BE2C (cell line): ENCODE results near the gene FOLR1.
"Not testable (repeated sequence)": the region's sequence is repeated elsewhere in the genome, so short reads cannot be mapped to it uniquely, and the experiment has no call there.

Source experiments
- DNase-seq: peaks from one replicate; pipeline ENCODE4 v3.0.0-alpha.2; 2020
- H3K27me3 ChIP-seq: fragments of 250-450 bp; sonication (Bioruptor Pico); 2 replicates; pipeline ENCODE4 v1.5.1; 2020; ENCODE audit warnings: mild to moderate bottlenecking
- H3K36me3 ChIP-seq: fragments of 250-450 bp; sonication (Bioruptor Pico); 2 replicates; pipeline ENCODE4 v1.5.1; 2020; ENCODE audit warnings: mild to moderate bottlenecking
- H3K4me1 ChIP-seq: fragments of 250-450 bp; sonication (Bioruptor Pico); 2 replicates; pipeline ENCODE4 v1.5.1; 2020
- H3K4me3 ChIP-seq: 2 replicates; pipeline ENCODE4 v1.5.1; 2011; ENCODE audit warnings: low read depth, low read length
- H3K9me3 ChIP-seq: fragments of 250-450 bp; sonication (Bioruptor Pico); 2 replicates; pipeline ENCODE4 v1.5.1; 2020
- TF ChIP-seq, protein P1 (sequence below): IDR thresholded peaks from 2 replicates; pipeline ENCODE4 v1.5.1; 2012; ENCODE audit warnings: mild to moderate bottlenecking, low read depth, low read length

FOLR1 gene

DNA sequence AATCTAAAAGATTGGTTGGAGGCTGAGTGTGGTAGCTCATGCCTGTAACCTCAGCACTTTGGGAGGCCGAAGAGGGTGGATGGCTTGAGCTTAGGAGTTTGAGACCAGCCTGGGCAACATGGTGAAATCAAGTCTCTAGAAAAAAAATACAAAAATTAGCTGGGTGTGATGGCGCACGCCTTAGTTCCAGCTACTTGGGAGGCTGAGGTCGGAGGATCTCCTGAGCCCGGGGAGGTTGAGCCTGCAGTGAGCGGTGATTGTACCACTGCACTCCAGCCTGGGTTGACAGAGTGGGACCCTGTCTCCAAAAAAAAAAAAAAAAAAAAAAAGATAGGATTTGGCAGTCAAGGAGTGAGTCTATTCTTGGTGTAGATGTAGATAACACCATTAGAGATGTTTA, 10.6 kb downstream of the FOLR1 start:
- TF ChIP-seq, protein P1, sequence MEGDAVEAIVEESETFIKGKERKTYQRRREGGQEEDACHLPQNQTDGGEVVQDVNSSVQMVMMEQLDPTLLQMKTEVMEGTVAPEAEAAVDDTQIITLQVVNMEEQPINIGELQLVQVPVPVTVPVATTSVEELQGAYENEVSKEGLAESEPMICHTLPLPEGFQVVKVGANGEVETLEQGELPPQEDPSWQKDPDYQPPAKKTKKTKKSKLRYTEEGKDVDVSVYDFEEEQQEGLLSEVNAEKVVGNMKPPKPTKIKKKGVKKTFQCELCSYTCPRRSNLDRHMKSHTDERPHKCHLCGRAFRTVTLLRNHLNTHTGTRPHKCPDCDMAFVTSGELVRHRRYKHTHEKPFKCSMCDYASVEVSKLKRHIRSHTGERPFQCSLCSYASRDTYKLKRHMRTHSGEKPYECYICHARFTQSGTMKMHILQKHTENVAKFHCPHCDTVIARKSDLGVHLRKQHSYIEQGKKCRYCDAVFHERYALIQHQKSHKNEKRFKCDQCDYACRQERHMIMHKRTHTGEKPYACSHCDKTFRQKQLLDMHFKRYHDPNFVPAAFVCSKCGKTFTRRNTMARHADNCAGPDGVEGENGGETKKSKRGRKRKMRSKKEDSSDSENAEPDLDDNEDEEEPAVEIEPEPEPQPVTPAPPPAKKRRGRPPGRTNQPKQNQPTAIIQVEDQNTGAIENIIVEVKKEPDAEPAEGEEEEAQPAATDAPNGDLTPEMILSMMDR = no peak
- no peak for DNase-seq
- no peaks in the 10 kb centered on the region for H3K4me1 ChIP-seq
- no peaks in the 10 kb centered on the region; the same call in 1 of the 2 replicates for H3K9me3 ChIP-seq
- no peak overlapping the region for H3K4me3 ChIP-seq
- no peaks in the 10 kb centered on the region for H3K27me3 ChIP-seq
- no peaks in the 10 kb centered on the region for H3K36me3 ChIP-seq

DNA sequence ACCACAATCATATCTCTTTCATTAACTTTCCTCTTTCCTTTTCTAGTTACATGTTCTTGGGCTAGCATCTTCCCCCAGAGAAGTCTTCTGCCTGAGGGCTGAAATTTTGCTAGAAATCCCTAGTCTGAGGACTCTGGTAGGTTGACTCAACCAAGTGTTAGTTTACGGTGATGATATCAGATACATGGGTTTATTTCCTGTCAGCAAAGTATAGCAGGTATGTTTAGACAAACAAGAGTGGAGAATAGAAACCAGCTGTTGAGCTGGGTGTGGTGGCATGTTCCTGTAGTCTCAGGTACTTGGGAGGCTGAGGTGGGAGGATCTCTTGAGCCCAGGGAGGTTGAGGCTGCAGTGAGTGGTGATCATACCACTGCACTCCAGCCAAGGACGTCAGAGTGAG, 11.2 kb downstream of the FOLR1 start:
- Histone ChIP-seq H3K4me3 (no peak overlapping the region), H3K4me1 (no peaks in the 10 kb centered on the region), H3K27me3 (no peaks in the 10 kb centered on the region), H3K36me3 (no peaks in the 10 kb centered on the region), H3K9me3 (no peaks in the 10 kb centered on the region; the same call in 1 of the 2 replicates)
- TF ChIP-seq, protein P1 = no peak
- DNase-seq = no peak

DNA sequence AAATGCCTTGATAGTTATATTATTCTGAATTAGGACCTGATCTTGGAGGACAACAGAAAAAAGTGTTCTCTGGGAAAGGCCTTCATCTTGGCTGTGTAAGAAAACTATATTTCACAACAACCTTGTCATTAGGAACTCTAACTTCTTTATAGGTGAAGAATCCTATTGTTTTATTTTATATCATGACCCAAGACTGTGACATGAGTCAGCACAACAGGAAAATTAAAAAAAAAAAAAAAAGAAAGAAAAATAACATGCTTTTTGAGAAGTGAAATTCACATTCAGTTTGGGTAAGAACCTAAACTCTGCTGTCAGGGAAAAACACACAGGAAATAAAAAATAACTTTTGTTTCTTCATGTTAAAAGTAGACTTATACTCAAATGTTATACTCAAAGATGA, 12.9 kb downstream of the FOLR1 start:
- no peaks in the 10 kb centered on the region for H3K36me3 ChIP-seq

DNA sequence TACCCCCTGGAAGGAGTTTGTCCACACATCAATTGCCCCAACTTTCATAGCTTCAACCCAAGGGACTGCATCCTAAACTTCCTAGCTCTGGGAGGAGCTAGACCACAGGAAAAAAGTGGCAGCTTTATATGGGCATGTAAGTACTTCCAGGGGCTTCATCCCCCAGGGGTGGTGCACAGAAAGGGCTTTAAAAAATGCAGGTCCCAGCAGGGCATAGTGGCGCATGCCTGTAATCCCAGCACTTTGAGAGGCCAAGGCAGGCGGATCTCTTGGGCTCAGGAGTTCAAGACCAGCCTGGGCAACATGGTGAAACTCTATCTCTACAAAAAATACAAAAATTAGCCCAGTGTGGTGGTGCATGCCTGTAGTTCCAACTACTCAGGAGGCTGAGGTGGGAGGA, 14.9 kb downstream of the FOLR1 start:
- H3K36me3 ChIP-seq, DNase-seq, H3K9me3 ChIP-seq, H3K4me3 ChIP-seq, H3K27me3 ChIP-seq, H3K4me1 ChIP-seq: not testable (repeated sequence)

More for the DNA sequence above, 12.9 kb downstream of the FOLR1 start:
- TF ChIP-seq, protein P1 = no peak
- Histone ChIP-seq H3K9me3 (peaks cover 3% of the 10 kb centered on the region; the same call in 1 of the 2 replicates), H3K4me3 (no peak overlapping the region), H3K27me3 (no peaks in the 10 kb centered on the region), H3K4me1 (no peaks in the 10 kb centered on the region)
- no peak for DNase-seq

DNA sequence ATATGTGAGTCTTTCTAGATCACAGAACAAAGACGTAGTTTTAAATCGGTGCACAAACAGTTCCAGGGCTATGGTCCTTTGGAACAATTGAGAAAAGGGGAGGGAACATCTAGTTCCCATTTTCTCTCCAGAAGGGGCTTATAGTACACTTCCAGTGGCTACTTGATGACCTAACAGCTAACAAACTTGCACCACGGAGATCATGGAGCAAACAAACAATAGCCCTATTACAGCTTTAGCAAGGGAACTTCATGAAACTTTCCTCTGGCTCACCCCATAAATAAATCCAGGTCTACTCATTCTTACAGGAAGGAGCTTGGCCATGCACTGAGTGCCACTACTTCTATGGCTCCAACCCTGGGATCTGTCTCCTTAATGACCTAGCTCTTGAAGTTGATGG, 16.3 kb downstream of the FOLR1 start:
- H3K4me1 ChIP-seq = no peaks in the 10 kb centered on the region
- H3K27me3 ChIP-seq = peaks cover 4% of the 10 kb centered on the region; the same call in 1 of the 2 replicates
- peaks cover 3% of the 10 kb centered on the region; the same call in 1 of the 2 replicates for H3K9me3 ChIP-seq
- no peaks in the 10 kb centered on the region for H3K36me3 ChIP-seq
- DNase-seq = no peak
- TF ChIP-seq, protein P1 = no peak
- H3K4me3 ChIP-seq = no peak overlapping the region

DNA sequence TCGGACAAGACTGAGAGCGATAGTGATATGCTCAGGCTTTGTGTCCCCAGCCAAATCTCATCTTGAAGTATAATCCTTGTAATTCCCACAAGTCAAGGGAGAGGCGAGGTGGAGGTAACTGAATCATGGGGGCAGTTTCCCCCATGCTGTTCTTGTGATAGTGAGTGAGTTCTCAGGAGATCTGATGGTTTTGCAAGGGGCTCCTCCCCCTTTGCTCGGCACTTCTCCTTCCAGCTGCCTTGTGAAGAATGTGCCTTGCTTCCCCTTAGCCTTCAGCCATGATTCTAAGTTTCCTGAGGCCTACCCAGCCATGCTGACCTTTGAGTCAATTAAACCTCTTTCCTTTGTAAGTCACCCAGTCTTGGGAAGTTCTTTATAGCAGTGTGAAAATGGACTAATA, 17.2 kb downstream of the FOLR1 start:
- H3K4me1 ChIP-seq = no peaks in the 10 kb centered on the region
- H3K27me3 ChIP-seq = peaks cover 4% of the 10 kb centered on the region; the same call in 1 of the 2 replicates
- H3K36me3 ChIP-seq = no peaks in the 10 kb centered on the region
- DNase-seq = no peak
- H3K9me3 ChIP-seq = peaks cover 3% of the 10 kb centered on the region; the same call in 1 of the 2 replicates
- no peak overlapping the region for H3K4me3 ChIP-seq
- TF ChIP-seq, protein P1 = no peak

DNA sequence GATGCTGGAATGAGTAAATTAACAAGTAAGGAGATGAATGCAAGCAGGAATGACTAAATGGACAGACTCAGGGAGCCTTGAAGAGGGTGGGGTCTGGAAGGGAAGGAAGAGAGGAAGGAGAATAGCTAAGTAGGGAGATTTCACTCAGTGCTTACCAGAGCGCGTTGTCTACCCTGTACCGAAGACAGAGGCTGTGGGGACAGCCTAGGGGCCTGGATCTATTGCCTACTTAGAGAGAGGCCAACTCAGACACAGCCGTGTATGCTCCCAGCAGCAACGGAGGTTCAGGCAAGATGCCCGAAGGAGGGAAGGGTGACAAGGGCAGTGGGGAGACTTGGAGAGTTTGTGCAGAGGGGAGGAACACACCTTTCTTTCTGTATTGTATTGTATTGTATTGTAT, 24.7 kb downstream of the FOLR1 start, which contains the start of gene FOLR2:
FOLR2 (plus strand) TSS at position 157 of the 400 bp plus-strand sequence. CDS start 1,791 bp downstream, outside the sequence.
- H3K4me3 ChIP-seq = no peak within 1 kb of the TSS
- TF ChIP-seq, protein P1 = no peak
- DNase-seq = no peak
- no peaks in the 10 kb centered on the region for H3K4me1 ChIP-seq
- no peaks in the 10 kb centered on the region for H3K36me3 ChIP-seq
- peaks cover 14% of the 10 kb centered on the region for H3K27me3 ChIP-seq
- H3K9me3 ChIP-seq = no peaks in the 10 kb centered on the region
